Measurements from ENCODE around the gene OSGIN1. TPM values are rescaled to one million over a fixed set of nuclear protein-coding genes. Genes with fewer than 3 reads are reported as not detected.

OSGIN1 gene
- total RNA-seq, 1 donor from 2014 or later, result 4.0 TPM

DNA sequence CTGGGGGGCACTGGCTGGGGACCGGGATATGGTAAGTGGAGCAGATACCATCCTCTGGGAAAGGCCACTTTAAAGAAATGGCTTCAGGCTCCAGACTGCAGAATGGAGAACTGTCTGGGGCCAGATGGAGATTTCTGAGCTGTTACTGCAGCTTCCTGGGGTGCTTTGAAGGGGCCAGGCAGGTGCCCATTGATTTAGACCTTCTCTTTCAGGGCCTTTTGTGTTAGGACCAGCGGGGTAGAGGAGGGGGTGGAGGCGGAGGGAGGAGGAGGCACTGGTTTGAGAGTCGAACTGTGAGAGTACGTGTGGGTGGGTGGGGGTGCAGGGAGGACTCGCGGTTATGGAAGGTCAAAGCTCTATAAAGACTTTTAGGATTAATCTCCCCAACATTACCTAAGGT, 26.4 kb downstream of the OSGIN1 start:
- peaks cover 10% of the 10 kb centered on the region for H3K36me3 Mint-ChIP-seq
- H3K4me3 Mint-ChIP-seq, result no peak overlapping the region
- peaks cover 10% of the 10 kb centered on the region for H3K9me3 Mint-ChIP-seq
- TF ChIP-seq, protein P1, sequence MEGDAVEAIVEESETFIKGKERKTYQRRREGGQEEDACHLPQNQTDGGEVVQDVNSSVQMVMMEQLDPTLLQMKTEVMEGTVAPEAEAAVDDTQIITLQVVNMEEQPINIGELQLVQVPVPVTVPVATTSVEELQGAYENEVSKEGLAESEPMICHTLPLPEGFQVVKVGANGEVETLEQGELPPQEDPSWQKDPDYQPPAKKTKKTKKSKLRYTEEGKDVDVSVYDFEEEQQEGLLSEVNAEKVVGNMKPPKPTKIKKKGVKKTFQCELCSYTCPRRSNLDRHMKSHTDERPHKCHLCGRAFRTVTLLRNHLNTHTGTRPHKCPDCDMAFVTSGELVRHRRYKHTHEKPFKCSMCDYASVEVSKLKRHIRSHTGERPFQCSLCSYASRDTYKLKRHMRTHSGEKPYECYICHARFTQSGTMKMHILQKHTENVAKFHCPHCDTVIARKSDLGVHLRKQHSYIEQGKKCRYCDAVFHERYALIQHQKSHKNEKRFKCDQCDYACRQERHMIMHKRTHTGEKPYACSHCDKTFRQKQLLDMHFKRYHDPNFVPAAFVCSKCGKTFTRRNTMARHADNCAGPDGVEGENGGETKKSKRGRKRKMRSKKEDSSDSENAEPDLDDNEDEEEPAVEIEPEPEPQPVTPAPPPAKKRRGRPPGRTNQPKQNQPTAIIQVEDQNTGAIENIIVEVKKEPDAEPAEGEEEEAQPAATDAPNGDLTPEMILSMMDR (conservative IDR thresholded peaks at IDR 0.05), result no peak
- no peak overlapping the region for H3K27ac Mint-ChIP-seq
- H3K27me3 Mint-ChIP-seq, result peaks cover under 1% of the 10 kb centered on the region
- no peaks in the 10 kb centered on the region for H3K4me1 Mint-ChIP-seq (ENCODE audit: unreplicated experiment)
- DNase-seq (ENCODE audit: extremely low spot score, unreplicated experiment), result no peak

DNA sequence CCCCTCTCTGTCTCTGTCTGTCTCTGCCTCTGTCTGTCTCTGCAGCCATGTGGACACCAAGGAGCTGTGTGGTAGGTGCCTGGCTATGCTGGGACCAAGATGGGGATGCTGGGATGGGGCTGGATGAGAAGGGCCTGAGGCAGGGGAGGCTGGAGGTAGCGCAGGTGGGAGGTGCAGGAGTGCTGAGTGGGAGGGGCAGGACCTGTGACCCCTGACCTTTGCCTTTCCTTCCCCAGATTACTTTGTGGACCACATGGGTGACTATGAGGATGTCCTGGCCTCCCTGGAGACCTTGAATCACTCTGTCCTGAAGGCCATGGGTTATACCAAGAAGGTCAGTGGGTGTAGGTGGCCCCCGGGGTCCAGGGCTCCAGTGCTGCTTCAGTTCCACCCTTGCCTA, 27.8 kb downstream of the OSGIN1 start:
- peaks cover 10% of the 10 kb centered on the region for H3K9me3 Mint-ChIP-seq
- H3K4me1 Mint-ChIP-seq (ENCODE audit: unreplicated experiment), result no peaks in the 10 kb centered on the region
- peaks cover 10% of the 10 kb centered on the region for H3K36me3 Mint-ChIP-seq
- H3K4me3 Mint-ChIP-seq, result no peak overlapping the region
- TF ChIP-seq, protein P1 (conservative IDR thresholded peaks at IDR 0.05), result no peak
- H3K27me3 Mint-ChIP-seq, result no peaks in the 10 kb centered on the region
- DNase-seq (ENCODE audit: extremely low spot score, unreplicated experiment), result no peak
- H3K27ac Mint-ChIP-seq, result no peak overlapping the region

DNA sequence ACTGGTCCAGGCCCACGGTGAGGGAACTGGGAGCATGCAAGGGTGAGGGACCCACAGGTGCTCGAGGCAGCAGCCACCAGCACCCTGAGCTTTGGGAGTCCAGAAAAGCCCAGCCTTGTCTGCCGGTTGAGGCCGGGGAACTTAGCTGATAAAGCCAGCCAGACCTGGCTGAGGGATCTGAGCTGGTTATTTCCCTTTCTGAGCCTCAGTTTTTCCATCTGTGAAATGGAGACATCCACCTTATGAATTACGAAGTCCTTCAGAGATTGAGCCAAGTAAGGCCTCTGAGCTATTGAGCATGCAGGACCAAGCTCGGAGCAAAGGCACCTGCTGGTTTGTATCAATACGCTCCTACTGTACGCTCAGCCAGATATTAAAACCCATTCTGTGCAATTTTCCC, 28.8 kb downstream of the OSGIN1 start:
- H3K27me3 Mint-ChIP-seq, result no peaks in the 10 kb centered on the region
- TF ChIP-seq, protein P1 (conservative IDR thresholded peaks at IDR 0.05), result no peak
- no peak for DNase-seq (ENCODE audit: extremely low spot score, unreplicated experiment)
- peaks cover 10% of the 10 kb centered on the region for H3K36me3 Mint-ChIP-seq
- H3K9me3 Mint-ChIP-seq, result peaks cover 10% of the 10 kb centered on the region
- H3K4me3 Mint-ChIP-seq, result no peak overlapping the region
- no peaks in the 10 kb centered on the region for H3K4me1 Mint-ChIP-seq (ENCODE audit: unreplicated experiment)
- no peak overlapping the region for H3K27ac Mint-ChIP-seq

DNA sequence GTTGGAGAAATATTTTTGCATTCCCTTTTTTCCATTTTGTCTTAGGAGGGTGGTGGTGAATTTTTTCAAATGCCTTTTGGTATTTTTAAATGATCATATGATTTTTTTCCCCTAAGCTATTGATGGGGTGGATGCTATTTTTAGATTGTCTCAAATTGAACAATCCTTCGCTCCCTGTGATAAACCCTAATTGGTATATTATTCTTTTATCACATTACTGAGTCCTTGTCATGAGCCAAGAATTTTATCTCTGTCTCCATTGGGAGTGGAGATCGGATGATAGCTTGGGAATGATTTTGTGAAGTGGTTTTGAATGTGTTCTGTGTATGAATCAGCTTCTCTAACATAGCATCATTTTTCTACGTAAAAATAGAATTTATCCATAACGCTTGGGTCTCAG, 30.5 kb downstream of the OSGIN1 start:
- no peak overlapping the region for H3K27ac Mint-ChIP-seq
- peaks cover 10% of the 10 kb centered on the region for H3K36me3 Mint-ChIP-seq
- peaks cover 3% of the 10 kb centered on the region for H3K27me3 Mint-ChIP-seq
- no peak overlapping the region for H3K4me3 Mint-ChIP-seq
- H3K4me1 Mint-ChIP-seq (ENCODE audit: unreplicated experiment), result no peaks in the 10 kb centered on the region
- TF ChIP-seq, protein P1 (conservative IDR thresholded peaks at IDR 0.05), result no peak
- DNase-seq (ENCODE audit: extremely low spot score, unreplicated experiment), result no peak
- peaks cover 5% of the 10 kb centered on the region for H3K9me3 Mint-ChIP-seq

DNA sequence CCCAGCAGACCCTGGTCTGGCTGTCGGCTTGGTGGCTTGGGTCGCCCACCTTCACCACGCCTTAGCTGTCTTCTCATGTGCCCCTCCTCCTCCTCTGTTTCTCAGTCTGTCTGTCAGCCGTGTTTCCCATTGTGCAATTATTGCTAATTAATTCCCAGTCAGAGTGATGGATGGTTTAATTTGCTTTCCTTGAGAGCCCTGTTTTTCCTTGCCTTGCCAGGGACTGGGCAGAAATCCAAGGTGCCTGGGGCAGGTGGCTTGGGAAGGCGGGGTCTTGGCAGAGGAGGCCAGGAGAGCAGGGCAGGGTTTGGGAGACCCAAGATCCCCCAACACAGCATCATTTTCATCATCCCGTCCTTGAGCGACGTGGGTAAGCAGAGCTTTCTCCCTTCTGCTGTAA, 36.3 kb downstream of the OSGIN1 start:
- Mint-ChIP-seq H3K4me3 (no peak overlapping the region), H3K27me3 (peaks cover 8% of the 10 kb centered on the region), H3K36me3 (no peaks in the 10 kb centered on the region), H3K9me3 (no peaks in the 10 kb centered on the region), H3K27ac (no peak overlapping the region), H3K4me1 (ENCODE audit: unreplicated experiment) (peaks cover 22% of the 10 kb centered on the region)
- DNase-seq (ENCODE audit: extremely low spot score, unreplicated experiment), result no peak
- TF ChIP-seq, protein P1 (conservative IDR thresholded peaks at IDR 0.05), result no peak

DNA sequence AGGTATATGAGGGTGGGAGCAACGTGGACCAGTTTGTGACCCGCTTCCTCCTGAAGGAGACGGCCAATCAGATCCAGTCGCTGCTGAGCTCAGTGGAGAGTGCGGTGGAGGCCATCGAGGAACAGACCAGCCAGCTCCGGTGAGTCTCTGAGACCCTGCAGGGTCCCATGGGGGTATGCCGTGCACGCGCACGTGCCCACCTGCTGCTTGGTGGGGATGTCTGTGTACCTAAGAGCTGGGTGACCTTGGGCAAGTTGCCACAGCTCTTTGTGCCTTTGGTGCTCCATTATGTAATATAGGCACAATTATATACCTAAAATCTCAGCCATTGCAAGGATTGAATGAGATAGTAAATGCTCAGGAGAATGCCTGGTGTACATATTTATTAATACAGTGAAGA, 37.5 kb downstream of the OSGIN1 start:
- no peak overlapping the region for H3K27ac Mint-ChIP-seq
- no peak overlapping the region for H3K4me3 Mint-ChIP-seq
- DNase-seq (ENCODE audit: extremely low spot score, unreplicated experiment), result no peak
- peaks cover 32% of the 10 kb centered on the region for H3K4me1 Mint-ChIP-seq (ENCODE audit: unreplicated experiment)
- TF ChIP-seq, protein P1 (conservative IDR thresholded peaks at IDR 0.05), result no peak
- no peaks in the 10 kb centered on the region for H3K9me3 Mint-ChIP-seq
- H3K27me3 Mint-ChIP-seq, result peaks cover 8% of the 10 kb centered on the region
- H3K36me3 Mint-ChIP-seq, result no peaks in the 10 kb centered on the region
